ENCODE data around the gene PTCH2. TPM values are rescaled to one million over a fixed set of nuclear protein-coding genes. Genes with fewer than 3 reads are reported as not detected.

The PTCH2 gene
- total and polyA plus RNA-seq, 2 of the 13 experiments (the other 11 are each of a cell fraction or from before 2014, with no cell fraction given) = 0.60 to 1.5 TPM

DNA sequence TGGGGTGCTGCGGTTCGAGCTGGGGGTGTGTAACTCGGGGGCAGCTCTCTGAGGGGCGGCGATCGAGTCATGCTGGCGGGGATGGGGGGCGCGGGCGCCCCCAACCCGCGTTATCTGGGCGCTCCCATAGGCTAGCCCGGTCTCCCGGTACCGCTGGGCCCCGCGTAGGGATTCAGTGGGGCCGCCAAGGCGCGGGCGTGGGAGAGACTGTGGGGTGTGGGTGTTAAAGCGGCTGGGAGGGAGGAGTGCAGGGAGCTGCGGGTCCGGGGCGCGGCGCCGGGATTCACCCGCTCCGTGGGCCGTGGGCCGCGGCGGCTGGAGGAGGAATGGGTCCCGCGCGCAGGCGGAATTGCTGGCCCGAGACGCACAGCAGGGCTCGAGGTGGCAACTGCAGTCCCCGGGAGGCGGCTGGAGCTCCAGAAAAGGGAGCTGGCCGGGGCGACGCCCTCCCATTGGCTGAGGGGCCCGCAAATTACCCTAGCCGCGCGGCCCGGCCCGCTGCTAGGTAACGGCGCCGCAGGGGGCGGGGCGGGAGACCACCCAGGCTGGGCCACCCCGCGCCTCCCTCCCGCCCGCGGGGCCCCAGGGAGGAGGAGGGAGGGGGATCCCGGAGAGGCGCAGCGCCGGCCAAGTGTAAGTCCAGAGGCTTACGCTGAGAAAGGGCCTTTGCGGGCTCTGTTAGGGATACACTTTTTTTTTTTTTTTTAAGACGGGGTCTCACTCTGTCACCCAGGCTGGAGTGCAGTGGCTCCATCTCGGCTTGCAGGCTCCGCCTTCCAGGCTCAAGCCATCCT lies at the start of gene PTCH2 (continued):
- TF ChIP-seq, protein P1, sequence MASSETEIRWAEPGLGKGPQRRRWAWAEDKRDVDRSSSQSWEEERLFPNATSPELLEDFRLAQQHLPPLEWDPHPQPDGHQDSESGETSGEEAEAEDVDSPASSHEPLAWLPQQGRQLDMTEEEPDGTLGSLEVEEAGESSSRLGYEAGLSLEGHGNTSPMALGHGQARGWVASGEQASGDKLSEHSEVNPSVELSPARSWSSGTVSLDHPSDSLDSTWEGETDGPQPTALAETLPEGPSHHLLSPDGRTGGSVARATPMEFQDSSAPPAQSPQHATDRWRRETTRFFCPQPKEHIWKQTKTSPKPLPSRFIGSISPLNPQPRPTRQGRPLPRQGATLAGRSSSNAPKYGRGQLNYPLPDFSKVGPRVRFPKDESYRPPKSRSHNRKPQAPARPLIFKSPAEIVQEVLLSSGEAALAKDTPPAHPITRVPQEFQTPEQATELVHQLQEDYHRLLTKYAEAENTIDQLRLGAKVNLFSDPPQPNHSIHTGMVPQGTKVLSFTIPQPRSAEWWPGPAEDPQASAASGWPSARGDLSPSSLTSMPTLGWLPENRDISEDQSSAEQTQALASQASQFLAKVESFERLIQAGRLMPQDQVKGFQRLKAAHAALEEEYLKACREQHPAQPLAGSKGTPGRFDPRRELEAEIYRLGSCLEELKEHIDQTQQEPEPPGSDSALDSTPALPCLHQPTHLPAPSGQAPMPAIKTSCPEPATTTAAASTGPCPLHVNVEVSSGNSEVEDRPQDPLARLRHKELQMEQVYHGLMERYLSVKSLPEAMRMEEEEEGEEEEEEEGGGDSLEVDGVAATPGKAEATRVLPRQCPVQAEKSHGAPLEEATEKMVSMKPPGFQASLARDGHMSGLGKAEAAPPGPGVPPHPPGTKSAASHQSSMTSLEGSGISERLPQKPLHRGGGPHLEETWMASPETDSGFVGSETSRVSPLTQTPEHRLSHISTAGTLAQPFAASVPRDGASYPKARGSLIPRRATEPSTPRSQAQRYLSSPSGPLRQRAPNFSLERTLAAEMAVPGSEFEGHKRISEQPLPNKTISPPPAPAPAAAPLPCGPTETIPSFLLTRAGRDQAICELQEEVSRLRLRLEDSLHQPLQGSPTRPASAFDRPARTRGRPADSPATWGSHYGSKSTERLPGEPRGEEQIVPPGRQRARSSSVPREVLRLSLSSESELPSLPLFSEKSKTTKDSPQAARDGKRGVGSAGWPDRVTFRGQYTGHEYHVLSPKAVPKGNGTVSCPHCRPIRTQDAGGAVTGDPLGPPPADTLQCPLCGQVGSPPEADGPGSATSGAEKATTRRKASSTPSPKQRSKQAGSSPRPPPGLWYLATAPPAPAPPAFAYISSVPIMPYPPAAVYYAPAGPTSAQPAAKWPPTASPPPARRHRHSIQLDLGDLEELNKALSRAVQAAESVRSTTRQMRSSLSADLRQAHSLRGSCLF (CRISPR knock-in tag; IDR thresholded peaks at IDR 0.05; ENCODE audit: borderline replicate concordance) = no peak
- TF ChIP-seq, protein P2, sequence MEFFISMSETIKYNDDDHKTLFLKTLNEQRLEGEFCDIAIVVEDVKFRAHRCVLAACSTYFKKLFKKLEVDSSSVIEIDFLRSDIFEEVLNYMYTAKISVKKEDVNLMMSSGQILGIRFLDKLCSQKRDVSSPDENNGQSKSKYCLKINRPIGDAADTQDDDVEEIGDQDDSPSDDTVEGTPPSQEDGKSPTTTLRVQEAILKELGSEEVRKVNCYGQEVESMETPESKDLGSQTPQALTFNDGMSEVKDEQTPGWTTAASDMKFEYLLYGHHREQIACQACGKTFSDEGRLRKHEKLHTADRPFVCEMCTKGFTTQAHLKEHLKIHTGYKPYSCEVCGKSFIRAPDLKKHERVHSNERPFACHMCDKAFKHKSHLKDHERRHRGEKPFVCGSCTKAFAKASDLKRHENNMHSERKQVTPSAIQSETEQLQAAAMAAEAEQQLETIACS (CRISPR knock-in tag; IDR thresholded peaks at IDR 0.05) = no peak
- 0 out of 2 replicates have a peak, but pooled peaks have one; percentile 30 for TF ChIP-seq BCL6 (CRISPR knock-in tag; IDR thresholded peaks at IDR 0.05)
- TF ChIP-seq SMAD1 (CRISPR knock-in tag; IDR thresholded peaks at IDR 0.05; ENCODE audit: borderline replicate concordance, low read depth) = no peak
- TF ChIP-seq SKI (IDR thresholded peaks at IDR 0.05; ENCODE audit: partially characterized antibody) = no peak
- TF ChIP-seq ARHGAP35 (CRISPR knock-in tag; IDR thresholded peaks at IDR 0.05; ENCODE audit: borderline replicate concordance) = no peak
- TF ChIP-seq GLI4 (CRISPR knock-in tag; IDR thresholded peaks at IDR 0.05; ENCODE audit: borderline replicate concordance) = no peak
- no peak for TF ChIP-seq ZSCAN25 (CRISPR knock-in tag; IDR thresholded peaks at IDR 0.05)
- TF ChIP-seq KLF11 (CRISPR knock-in tag; IDR thresholded peaks at IDR 0.05) = no peak
- no peak for TF ChIP-seq NFE2 (CRISPR knock-in tag; IDR thresholded peaks at IDR 0.05)
- TF ChIP-seq, protein P3, sequence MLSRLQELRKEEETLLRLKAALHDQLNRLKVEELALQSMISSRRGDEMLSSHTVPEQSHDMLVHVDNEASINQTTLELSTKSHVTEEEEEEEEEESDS (CRISPR knock-in tag; IDR thresholded peaks at IDR 0.05; ENCODE audit: borderline replicate concordance) = no peak
- TF ChIP-seq ZNF546 (CRISPR knock-in tag; conservative IDR thresholded peaks at IDR 0.05) = no peak
- no peak for TF ChIP-seq ZNF138 (CRISPR knock-in tag; IDR thresholded peaks at IDR 0.05; ENCODE audit: low read depth)
- TF ChIP-seq, protein P4, sequence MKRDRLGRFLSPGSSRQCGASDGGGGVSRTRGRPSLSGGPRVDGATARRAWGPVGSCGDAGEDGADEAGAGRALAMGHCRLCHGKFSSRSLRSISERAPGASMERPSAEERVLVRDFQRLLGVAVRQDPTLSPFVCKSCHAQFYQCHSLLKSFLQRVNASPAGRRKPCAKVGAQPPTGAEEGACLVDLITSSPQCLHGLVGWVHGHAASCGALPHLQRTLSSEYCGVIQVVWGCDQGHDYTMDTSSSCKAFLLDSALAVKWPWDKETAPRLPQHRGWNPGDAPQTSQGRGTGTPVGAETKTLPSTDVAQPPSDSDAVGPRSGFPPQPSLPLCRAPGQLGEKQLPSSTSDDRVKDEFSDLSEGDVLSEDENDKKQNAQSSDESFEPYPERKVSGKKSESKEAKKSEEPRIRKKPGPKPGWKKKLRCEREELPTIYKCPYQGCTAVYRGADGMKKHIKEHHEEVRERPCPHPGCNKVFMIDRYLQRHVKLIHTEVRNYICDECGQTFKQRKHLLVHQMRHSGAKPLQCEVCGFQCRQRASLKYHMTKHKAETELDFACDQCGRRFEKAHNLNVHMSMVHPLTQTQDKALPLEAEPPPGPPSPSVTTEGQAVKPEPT (CRISPR knock-in tag; IDR thresholded peaks at IDR 0.05; ENCODE audit: low read depth) = no peak
- peak; percentile 24; the same call in 1 of the 2 replicates for TF ChIP-seq ZNF768 (CRISPR knock-in tag; IDR thresholded peaks at IDR 0.05)
- no peak for TF ChIP-seq HNF4A (CRISPR knock-in tag; IDR thresholded peaks at IDR 0.05)
- TF ChIP-seq DNMT3B (CRISPR knock-in tag; conservative IDR thresholded peaks at IDR 0.05) = no peak
- no peak for TF ChIP-seq ZMAT3 (CRISPR knock-in tag; conservative IDR thresholded peaks at IDR 0.05)
- TF ChIP-seq ZSCAN12 (CRISPR knock-in tag; IDR thresholded peaks at IDR 0.05) = no peak
- no peak for TF ChIP-seq FOXM1 (CRISPR knock-in tag; IDR thresholded peaks at IDR 0.05)
- no peak for TF ChIP-seq ZNF230 (CRISPR knock-in tag; IDR thresholded peaks at IDR 0.05)
- no peak for TF ChIP-seq CBX1 (IDR thresholded peaks at IDR 0.05; ENCODE audit: low read depth)
- no peak for TF ChIP-seq ADNP (CRISPR knock-in tag; IDR thresholded peaks at IDR 0.05)
- TF ChIP-seq ZNF296 (CRISPR knock-in tag; conservative IDR thresholded peaks at IDR 0.05) = no peak

Measured in HepG2 (cell line).